Iris pigment epithelial cell (primary cell): ENCODE results near the gene PVALB.

Experiments used
- DNase-seq: peaks from one replicate; pipeline ENCODE4 v3.0.0-alpha.2; 2011; ENCODE audit warnings: low read depth

Gene PVALB

DNA sequence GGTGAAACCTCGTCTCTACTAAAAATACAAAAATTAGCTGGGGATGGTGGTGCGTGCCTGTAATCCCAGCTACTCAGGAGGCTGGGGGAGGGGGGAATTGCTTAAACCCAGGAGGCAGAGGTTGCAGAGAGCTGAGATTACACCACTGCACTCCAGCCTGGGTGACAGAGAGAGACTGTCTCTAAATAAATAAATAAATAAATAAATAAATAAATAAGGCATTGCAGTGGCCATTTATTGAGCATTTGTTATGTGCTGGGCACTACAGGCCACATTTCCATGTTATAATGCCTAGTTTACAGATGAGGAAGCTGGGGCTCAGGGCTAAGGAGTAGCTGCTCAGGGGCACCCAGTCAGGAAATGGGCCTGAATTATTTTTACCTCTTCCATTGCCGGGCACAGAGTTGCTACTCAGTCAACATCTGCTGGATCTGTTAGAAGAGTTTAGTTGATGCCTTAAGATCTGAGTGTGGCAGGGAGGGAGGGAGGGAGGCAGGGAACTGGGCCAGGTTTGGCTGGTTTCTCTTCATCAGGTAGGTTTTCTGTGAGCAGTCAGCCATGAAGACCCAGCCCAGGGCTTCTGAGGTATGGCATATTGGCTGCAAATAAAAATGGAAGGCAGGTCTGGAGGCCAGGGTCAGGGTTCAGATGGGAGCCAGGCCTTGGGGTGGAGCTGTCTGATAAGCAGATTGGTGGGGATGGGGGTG lies 5.6 kb downstream of the PVALB start:
- no peak for DNase-seq

- no peak for DNase-seq
These were observed 7.5 kb downstream of the PVALB start for GRCh38 chr22:36809351-36809750.

GRCh38 chr22:36808721-36809344 lies 8.0 kb downstream of the PVALB start:
- DNase-seq: no peak

GRCh38 chr22:36807627-36808026 lies 9.2 kb downstream of the PVALB start:
- DNase-seq: peak; percentile 6

GRCh38 chr22:36806835-36807234 lies 10.0 kb downstream of the PVALB start:
- DNase-seq: no peak

GRCh38 chr22:36803358-36803757 lies 13.5 kb downstream of the PVALB start:
- DNase-seq: no peak

DNA sequence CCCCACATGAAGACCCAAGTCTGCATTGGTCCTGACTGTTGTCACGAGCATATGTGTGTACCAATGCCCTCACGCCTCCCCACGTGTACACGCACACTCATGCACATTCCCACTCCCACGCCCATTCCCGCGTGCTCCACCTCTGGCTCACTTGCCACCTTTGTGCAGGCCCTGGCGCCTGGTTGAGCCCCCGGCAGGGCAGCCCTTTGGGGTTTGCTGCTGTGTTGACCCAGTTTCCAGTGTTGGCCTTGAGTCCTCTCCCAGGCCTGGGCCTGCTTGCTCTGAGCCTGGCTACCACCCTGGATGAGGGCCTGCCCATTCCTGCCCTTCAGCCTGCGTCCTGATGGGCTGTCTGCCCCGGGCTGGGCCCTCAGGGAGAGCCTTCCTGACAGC lies 18.2 kb downstream of the PVALB start:
- no peak for DNase-seq

DNA sequence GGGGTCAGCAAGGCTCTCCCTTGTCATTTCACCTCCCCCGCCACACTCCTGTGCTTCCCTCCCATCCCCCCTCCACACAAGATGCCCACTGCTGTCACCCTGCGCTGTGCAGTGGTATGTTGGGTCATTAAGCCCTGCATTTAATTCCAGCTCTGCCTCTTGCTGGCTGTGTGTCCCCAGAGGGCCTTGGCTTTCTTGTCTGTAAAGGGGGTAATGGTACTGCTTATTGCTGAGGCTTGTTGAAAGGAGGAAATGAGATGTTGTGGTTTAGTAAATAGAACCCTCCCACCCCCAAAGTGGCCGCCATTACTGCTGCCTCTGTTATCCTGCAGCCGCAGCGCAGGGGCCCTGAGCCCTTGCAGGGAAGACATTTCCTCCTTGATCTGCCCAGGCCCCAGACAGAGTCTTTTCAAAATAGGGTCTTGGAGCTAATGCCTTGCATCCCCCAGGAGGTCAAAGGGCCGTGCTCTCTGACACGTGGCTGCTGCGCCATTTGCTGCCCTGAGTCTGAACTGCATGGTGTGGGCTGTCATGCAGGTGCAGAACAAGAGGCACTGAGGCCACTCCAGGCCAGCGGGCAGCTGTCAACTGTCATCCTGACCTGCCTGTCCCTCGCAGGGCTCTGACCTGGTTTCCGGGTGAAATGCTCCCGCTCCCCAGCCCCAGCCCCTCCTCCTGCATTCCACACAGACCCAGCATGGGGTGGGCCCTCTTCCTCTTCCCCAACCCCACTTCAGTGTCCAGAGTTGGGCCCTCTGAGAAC lies 18.7 kb downstream of the PVALB start:
- no peak for DNase-seq

DNA sequence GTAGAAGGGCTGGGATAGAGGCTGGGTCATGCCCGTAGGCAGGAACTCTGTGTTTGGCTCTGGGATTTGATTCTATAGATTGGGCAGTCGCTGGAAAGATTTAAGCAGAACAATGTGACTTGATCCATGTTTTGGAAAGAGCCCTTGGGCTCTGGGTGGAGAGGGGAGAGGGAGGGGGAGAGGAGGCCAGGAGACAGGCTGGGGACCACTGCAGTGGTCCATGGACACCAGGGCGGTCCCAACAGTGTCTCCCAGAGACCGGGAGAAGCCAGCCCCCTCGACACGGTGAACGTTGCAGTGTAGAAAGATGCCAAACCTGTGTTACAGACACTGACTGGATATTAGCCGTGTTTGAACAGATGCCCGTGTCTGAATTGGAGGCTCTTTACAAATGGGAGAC lies 19.5 kb downstream of the PVALB start:
- no peak for DNase-seq

DNA sequence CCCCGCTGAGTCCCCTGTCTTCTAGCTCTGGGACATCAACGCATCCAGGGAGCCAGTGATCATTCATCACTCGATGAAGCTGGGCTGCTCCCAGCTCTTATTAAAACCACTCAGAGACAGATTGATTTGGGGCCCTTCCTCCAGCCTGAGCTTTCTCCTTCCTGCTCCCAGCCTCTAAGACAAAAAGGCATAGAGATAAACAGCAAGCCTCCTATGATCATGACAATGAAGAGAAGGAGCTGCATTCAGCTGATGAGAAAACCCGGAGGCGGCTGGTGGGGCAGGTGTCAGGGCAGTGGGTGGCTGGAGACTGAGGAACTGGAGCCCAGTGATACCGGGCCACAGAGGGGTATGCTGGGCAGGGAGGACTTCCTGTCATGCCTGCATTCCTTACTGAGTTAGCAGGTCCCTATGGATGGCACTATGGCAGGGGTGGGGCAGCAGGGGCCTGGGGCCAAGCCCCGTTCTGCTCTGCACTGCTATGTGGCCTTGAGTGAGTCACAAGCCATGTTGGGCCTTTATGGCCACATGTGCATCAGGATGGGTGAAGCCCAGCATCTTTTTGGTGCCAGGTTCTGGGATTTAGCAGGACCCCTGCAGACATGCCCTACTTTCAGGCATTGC lies 20.2 kb downstream of the PVALB start:
- no peak for DNase-seq

DNA sequence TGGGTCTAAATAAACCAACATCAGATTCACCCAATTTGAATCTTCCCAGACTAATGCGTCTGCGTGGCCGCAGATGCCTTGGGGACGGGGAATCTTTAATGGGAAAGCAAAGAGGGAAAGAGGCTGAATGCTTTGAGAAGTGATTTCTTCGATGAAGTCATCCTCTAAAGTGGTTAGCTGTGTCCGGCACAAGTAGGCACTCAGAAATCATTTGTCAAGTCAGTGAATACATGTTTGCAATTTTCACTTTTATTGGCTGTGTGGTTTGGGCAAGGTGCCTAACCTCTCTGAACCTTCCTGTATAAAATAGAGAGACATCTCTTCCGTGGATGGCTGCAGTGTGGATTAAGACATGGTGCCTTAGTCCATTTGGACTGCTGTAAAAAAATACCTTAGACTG lies 21.2 kb downstream of the PVALB start:
- DNase-seq: no peak

DNA sequence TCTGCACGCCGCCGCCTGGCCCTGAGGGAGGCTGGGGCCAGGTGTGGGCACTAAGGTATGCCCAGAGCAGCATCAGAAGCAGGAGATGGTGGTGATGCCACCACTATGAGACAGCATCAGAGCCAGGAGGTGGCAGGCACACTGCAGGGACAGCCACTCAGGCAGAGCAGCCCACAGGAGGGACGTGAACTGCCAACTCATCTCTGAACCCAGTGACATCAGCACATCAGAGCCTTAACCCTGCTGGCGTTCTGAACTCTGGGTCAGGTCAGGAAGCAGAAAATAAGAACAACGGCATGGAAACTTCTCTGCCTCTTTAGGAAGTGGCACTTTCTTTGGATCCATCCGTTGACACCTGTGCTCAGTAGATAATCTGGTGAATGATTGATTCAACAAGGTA lies 26.2 kb downstream of the PVALB start:
- DNase-seq: no peak

DNA sequence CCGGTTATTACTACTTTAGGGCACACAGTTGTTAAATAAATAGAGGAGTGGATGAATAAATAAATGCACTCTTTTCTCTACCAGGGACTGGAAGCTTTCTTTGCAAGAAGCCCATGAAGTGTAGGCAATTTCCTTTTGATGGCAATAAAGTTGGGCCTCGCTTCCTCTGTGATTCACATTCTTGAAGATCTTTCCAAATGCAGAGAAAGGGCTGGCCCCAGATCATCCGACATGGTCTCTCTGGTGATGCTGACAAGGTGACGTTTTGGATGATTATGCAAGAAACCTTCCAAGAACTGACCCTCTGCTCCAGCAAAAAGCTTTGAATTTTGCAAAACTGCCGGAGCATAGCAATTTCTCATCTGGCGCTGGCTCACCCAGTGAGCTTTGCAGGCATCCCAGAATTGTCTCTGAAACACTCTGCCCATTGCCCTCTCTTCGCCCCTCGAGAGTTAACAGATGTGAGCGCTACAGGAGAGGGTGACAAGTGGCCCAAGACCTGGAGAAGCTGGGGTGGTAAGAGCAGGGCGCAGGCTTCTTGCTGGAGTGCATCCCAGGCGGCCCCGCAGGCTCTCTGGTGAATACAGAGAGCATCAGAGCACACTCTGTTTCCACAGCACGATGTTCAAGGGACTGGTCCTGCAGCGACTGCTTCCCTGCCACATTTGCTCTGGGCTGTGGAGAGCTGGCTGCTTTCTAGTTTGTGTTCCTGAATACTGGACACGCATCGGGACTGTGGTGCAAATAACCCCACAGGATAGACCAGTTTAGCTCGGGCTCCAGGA lies 29.4 kb downstream of the PVALB start:
- DNase-seq: no peak

- no peak for DNase-seq
These were observed 33.1 kb downstream of the PVALB start for GRCh38 chr22:36783743-36784142.

DNA sequence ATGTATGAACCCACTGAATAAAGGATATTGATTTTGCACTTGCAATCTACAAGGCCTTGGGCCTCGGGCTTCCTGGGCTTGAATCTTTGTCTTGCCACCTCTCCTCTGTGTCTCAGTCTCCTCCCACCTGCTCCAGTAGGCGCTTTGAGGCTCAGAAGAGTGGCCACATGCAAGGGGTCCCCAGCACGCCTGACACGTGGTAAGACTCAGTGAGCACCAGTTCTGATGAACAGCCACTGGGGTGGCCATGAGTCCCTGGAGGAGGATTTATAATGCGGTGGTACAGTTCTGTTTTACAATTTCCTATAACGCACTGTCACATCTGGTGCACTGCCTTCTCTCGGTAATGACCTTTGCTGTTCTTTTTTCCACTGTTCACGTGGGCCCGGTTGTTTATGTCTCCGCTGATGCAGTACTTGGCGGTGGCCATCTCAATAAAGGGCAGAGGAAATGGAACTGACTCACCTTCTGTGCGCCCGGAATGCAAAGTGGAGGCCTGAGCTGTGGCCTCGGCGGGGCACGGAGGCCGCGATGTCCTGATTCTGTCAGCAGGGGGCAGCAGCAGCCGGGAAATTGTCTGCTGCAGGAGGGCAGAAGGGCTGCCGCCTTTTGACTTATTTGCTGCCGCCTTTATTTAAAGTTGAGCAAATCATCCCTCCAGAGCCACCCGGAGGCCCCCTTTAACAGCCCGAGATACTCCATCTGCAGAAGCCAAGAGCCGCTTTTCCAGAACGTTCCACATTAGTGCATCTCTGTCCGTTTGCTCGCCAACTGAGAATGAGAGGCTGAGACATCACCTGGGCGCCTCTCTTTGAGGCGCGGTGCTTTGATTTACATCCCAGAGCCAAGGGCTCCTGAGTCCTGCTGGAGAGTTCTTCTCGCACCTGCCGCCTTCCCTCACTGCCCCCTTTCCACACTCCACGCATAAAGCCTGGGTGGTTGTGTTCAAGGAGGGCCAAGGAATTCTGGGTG lies 34.9 kb downstream of the PVALB start:
- peak; percentile 92 for DNase-seq

- no peak for DNase-seq
These were observed 38.8 kb downstream of the PVALB start for GRCh38 chr22:36778020-36778419.

GRCh38 chr22:36776722-36777121 lies 40.1 kb downstream of the PVALB start:
- no peak for DNase-seq

GRCh38 chr22:36775964-36776669 lies 40.7 kb downstream of the PVALB start, which contains the start of gene IFT27:
Gene IFT27 (minus strand): TSS chr22:36776119. CDS start chr22:36775707, 412 bp downstream.
- DNase-seq: peak; percentile 100

DNA sequence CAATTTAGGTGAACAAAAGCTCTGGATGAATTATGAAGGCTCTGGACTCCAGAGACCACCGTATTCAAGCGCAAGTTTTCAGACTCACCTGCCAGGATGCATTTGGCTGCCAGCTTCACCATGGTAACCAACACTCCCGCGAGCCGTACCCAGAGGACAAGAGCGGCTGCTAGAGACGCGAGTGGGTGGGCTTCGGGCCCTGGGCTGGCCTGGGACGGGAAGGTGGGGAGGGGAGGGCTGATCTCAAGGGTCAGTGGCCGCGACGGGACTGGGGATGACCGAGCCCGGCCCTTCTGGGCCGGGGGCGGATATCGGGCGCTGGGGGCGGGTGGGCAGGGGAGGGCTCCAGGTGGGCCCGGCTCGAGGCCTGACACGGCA lies 41.3 kb downstream of the PVALB start:
- peak; percentile 15 for DNase-seq

GRCh38 chr22:36773935-36774334 lies 42.9 kb downstream of the PVALB start:
- DNase-seq: peak; percentile 58
